Measurements from ENCODE around the gene PATJ.

DNA sequence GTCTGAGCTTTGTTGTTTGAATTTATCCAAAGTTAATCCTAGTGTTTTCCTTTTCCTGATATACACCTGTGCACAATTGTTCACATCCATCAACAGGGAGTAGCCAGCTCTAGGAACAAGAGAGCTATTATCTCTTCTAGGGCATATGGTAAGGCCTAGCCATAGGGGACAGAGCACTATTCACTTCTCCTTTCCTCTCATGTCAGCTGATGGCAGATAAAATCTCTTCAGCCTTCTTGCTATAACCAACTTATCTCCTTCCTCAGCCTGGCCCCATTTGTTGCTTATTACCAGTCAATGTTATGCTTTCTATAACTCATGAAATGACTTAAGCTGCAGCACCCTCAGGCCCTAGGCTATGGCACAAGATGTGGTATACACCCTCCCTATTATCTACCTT is 38.9 kb downstream of the PATJ start:
- TF ChIP-seq CTCF (IDR thresholded peaks at IDR 0.05) (no peak), JUN (CRISPR knock-in tag; IDR thresholded peaks at IDR 0.05) (no peak), IRF2 (CRISPR knock-in tag; IDR thresholded peaks at IDR 0.05; ENCODE audit: borderline replicate concordance, low read depth) (no peak), ZNF121 (CRISPR knock-in tag; IDR thresholded peaks at IDR 0.05) (no peak), SMAD4 (CRISPR knock-in tag; IDR thresholded peaks at IDR 0.05) (no peak), SP1 (CRISPR knock-in tag; conservative IDR thresholded peaks at IDR 0.05) (no peak)
- TF ChIP-seq, protein P1, sequence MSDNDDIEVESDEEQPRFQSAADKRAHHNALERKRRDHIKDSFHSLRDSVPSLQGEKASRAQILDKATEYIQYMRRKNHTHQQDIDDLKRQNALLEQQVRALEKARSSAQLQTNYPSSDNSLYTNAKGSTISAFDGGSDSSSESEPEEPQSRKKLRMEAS (CRISPR knock-in tag; IDR thresholded peaks at IDR 0.05) = no peak
- TF ChIP-seq, protein P2, sequence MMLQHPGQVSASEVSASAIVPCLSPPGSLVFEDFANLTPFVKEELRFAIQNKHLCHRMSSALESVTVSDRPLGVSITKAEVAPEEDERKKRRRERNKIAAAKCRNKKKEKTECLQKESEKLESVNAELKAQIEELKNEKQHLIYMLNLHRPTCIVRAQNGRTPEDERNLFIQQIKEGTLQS (CRISPR knock-in tag; conservative IDR thresholded peaks at IDR 0.05) = no peak

All from WTC11 (cell line).